AG04450 (cell line): Measurements from ENCODE around the gene ERC1. TPM values are rescaled to one million over a fixed set of nuclear protein-coding genes. Genes with fewer than 3 reads are reported as not detected.

ENCODE experiments used
- CTCF ChIA-PET: fragments of 300-600, 350-600 bp; formaldehyde crosslinking; extraction: SDS; loops from one replicate; lab custom pipeline; 2022; ENCODE audit warnings: antibody characterized with exemption, inconsistent platforms; lab: Charles Lee
- POLR2A ChIA-PET: fragments of 350-600 bp; formaldehyde crosslinking; extraction: SDS; loops from one replicate; lab custom pipeline; 2021; ENCODE audit warnings: antibody characterized with exemption, inconsistent platforms; lab: Yijun Ruan, JAX
- DNase-seq: peaks from one replicate; pipeline ENCODE4 v3.0.0-alpha.2; 2011; ENCODE audit warnings: low read depth, low spot score
- H3K27ac ChIP-seq: one replicate; pipeline ENCODE4 v1.5.1; 2012; ENCODE audit warnings: low read depth, low read length, control low read depth
- H3K27me3 ChIP-seq: one replicate; pipeline ENCODE4 v1.6.0; 2012; ENCODE audit warnings: low read length; ENCODE audit not compliant: control insufficient read depth, insufficient read depth
- H3K4me3 ChIP-seq: 2 replicates; pipeline ENCODE4 v1.5.1; 2011; ENCODE audit warnings: mild to moderate bottlenecking, low read depth, low read length, control low read depth
- H3K9me3 ChIP-seq: 2 replicates; pipeline ENCODE4 v1.5.1; 2012; ENCODE audit warnings: low read length; ENCODE audit not compliant: control insufficient read depth, insufficient read depth
- CTCF ChIP-seq: IDR thresholded peaks from 2 replicates; pipeline ENCODE4 v1.5.1; 2011; ENCODE audit warnings: low read depth, low read length, control low read depth, inconsistent platforms
- polyA plus RNA-seq: library from polyadenylated mRNA; depleted of rRNA; stranded (reverse); fragments of >200 nt; gene quantifications from 2 replicates; pipeline ENCODE4 v1.2.3, GENCODE V29; 2011

Gene ERC1
- polyA plus RNA-seq, 1 experiment = 28.6 TPM

- Histone ChIP-seq H3K9me3 (no peaks in the 10 kb centered on the region), H3K27ac (no peak overlapping the region), H3K27me3 (no peaks in the 10 kb centered on the region), H3K4me3 (no peak overlapping the region)
- ChIA-PET POLR2A (no interaction called here), CTCF (no interaction called here)
- no peak for TF ChIP-seq CTCF
- no peak for DNase-seq
Observed at GRCh38 chr12:1375323-1375722, 384.3 kb downstream of the ERC1 start.

DNA sequence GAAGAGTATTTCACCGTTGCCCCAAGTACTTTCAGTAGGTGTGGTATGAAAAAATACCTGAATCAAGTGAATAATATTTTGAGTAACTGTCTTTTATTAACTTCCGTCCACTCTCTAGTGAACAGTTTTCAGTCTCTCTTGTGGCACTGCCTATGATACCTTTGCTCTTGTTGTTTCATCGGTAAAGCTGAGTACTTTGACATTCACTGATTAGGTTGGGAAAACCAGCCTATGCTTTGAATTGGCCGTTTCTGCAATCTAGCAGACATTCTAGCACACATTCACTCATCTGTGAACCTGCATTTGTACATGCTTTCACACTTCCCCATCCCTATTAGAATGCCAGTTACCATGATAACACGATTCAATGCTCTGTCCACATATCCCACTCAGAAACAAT is 386.1 kb downstream of the ERC1 start:
- DNase-seq = no peak
- TF ChIP-seq CTCF = no peak
- Histone ChIP-seq H3K27me3 (no peaks in the 10 kb centered on the region), H3K4me3 (no peak overlapping the region), H3K9me3 (no peaks in the 10 kb centered on the region), H3K27ac (no peak overlapping the region)
- ChIA-PET POLR2A (no interaction called here), CTCF (no interaction called here)

DNA sequence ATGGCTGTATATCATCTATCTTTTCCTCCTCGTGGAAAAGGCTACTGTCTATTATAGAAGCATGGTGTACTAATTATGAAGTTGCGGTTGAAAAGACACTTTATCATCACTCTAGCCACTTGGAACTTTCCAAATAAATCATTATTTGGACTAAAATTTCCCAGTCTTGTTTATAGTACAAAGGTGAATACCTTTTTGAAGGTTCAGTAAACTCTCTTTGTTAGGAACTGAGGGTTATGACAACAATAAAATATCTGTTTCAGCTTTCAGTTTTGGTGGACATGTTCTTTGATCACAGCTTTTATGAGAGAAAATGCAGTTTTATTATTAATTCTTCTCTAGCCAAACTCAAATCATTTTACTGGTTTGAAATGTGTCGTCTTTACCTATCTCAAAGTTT is 386.7 kb downstream of the ERC1 start:
- Histone ChIP-seq H3K27ac (no peak overlapping the region), H3K27me3 (no peaks in the 10 kb centered on the region), H3K9me3 (no peaks in the 10 kb centered on the region), H3K4me3 (no peak overlapping the region)
- POLR2A ChIA-PET = no interaction called here
- CTCF ChIA-PET = no interaction called here
- no peak for DNase-seq
- TF ChIP-seq CTCF = no peak

- ChIA-PET POLR2A (no interaction called here), CTCF (no interaction called here)
- DNase-seq = no peak
- no peak overlapping the region for H3K27ac ChIP-seq
- no peaks in the 10 kb centered on the region; the same call in 1 of the 2 replicates for H3K9me3 ChIP-seq
- TF ChIP-seq CTCF = no peak
- no peak overlapping the region for H3K4me3 ChIP-seq
- no peaks in the 10 kb centered on the region for H3K27me3 ChIP-seq
Observed at GRCh38 chr12:1380171-1380851, 389.3 kb downstream of the ERC1 start.

DNA sequence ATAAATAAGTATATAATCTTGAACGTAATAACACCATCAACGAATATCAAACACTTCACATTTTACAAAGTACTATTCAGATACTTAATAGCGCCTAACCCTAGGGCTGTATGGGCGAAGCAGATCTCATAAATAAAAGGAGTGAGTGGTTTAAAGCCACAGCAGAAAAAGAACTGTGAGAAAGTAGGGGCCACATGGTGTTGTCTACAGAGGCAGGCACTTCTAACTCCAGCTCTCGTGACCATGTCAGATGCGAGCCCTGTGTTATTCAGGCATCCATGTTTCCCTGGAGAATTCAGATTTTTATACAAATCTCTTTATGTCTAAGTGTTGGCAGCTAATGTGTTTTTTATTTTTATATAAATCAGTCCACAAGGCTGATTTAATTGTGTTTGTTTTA is 391.1 kb downstream of the ERC1 start:
- no peak for DNase-seq
- Histone ChIP-seq H3K27ac (no peak overlapping the region), H3K4me3 (no peak overlapping the region), H3K27me3 (no peaks in the 10 kb centered on the region), H3K9me3 (no peaks in the 10 kb centered on the region; the same call in 1 of the 2 replicates)
- POLR2A ChIA-PET = no interaction called here
- TF ChIP-seq CTCF = no peak
- CTCF ChIA-PET = no interaction called here
